HepG2 (cell line): ENCODE measurements around the gene RUNX2. TPM values are rescaled to one million over a fixed set of nuclear protein-coding genes. Genes with fewer than 3 reads are reported as not detected.

ENCODE experiments used
- ATAC-seq: fragments of 200-7000 bp; cut with Tn5 transposase; 3 replicates; pipeline ENCODE4 v1.9.1; 2020; ENCODE audit warnings: mild to moderate bottlenecking, moderate library complexity
- BruUV-seq: library from RNA; stranded (reverse); fragments of 400-500 nt; replicated peaks from 2 replicates; lab custom pipeline; 2021; lab: Mats Ljungman, UMichigan
- CTCF ChIA-PET: fragments of 300-600 bp; formaldehyde crosslinking; extraction: SDS; loops from one replicate; lab custom pipeline; 2021; ENCODE audit warnings: low total read pairs, inconsistent platforms, low intra/inter-chr PET ratio; lab: Yijun Ruan, JAX
- POLR2A ChIA-PET: fragments of 350-600 bp; sonication (Branson Sonifier 250); formaldehyde crosslinking; loops from one replicate; lab custom pipeline; 2020; ENCODE audit warnings: antibody characterized with exemption, inconsistent platforms; lab: Yijun Ruan, JAX
- DNase-seq: peaks from one replicate; pipeline ENCODE4 v3.0.0-alpha.2; 2015; ENCODE audit warnings: low spot score
- FAIRE-seq: peaks from 3 replicates; lab custom pipeline; 2011; peaks lifted over from hg19 to GRCh38; lab: Jason Lieb, UNC
- H2AFZ ChIP-seq: one replicate; pipeline ENCODE4 v1.6.1; 2011; ENCODE audit warnings: low read length, inconsistent platforms
- H3K27ac ChIP-seq: fragments of 300-600 bp; 3 replicates; pipeline ENCODE4 v1.8.0; 2011; ENCODE audit warnings: mixed run types, mild to moderate bottlenecking, mixed read lengths, low read length, inconsistent platforms; ENCODE audit not compliant: insufficient read depth; ENCODE audit errors: extremely low read length
- H3K27me3 ChIP-seq, 2 experiments: fragments of 200-600 bp in 1 of 2; 2 replicates in 1 of 2; 3 replicates in 1 of 2; pipeline versions ENCODE4 v1.6.0 to v1.8.0; 2011; ENCODE audit warnings: low read length in 2 of 2, mild to moderate bottlenecking in 2 of 2, moderate library complexity in 2 of 2, inconsistent platforms in 1 of 2; ENCODE audit not compliant: insufficient read depth in 2 of 2, control insufficient read depth in 1 of 2
- H3K36me3 ChIP-seq, 2 experiments: fragments of 200-600 bp in 1 of 2; replicated peaks in 1 of 2; 2 replicates in 1 of 2; 3 replicates in 1 of 2; pipeline versions ENCODE4 v1.5.1 to v1.8.0; 2011; ENCODE audit warnings: low read length in 2 of 2, inconsistent platforms in 1 of 2; ENCODE audit not compliant: insufficient read depth in 2 of 2, control insufficient read depth in 1 of 2
- H3K4me1 ChIP-seq: 2 replicates; pipeline ENCODE4 v1.5.1; 2012; ENCODE audit warnings: low read length, inconsistent platforms; ENCODE audit not compliant: insufficient read depth
- H3K4me2 ChIP-seq: 2 replicates; pipeline ENCODE4 v1.6.0; 2011; ENCODE audit warnings: low read depth, low read length, inconsistent platforms
- H3K4me3 ChIP-seq, 3 experiments: fragments of 200-600 bp in 1 of 3; sonication (generic), shearing (Covaris generic) in 1 of 3; replicated peaks in 1 of 3; 2 replicates each; pipeline ENCODE4 v1.5.1; 2011 to 2016; ENCODE audit warnings: low read length in 3 of 3, inconsistent platforms in 2 of 3, low read depth in 2 of 3, mild to moderate bottlenecking in 2 of 3, control low read depth in 1 of 3, mixed read lengths in 1 of 3; ENCODE audit not compliant: insufficient read depth in 1 of 3
- H3K79me2 ChIP-seq: one replicate; pipeline ENCODE4 v1.6.1; 2011; ENCODE audit warnings: low read length, inconsistent platforms; ENCODE audit not compliant: insufficient read depth
- H3K9ac ChIP-seq: 2 replicates; pipeline ENCODE4 v1.6.0; 2011; ENCODE audit warnings: mild to moderate bottlenecking, low read depth, low read length, inconsistent platforms; ENCODE audit not compliant: insufficient read depth
- H3K9me3 ChIP-seq: 2 replicates; pipeline ENCODE4 v1.5.1; 2012; ENCODE audit warnings: mild to moderate bottlenecking, low read length
- H4K20me1 ChIP-seq: 2 replicates; pipeline ENCODE4 v1.6.0; 2011; ENCODE audit warnings: inconsistent platforms, mild to moderate bottlenecking, low read length, moderate library complexity; ENCODE audit not compliant: insufficient read depth
- BORCS8-MEF2B ChIP-seq: sonication (generic); formaldehyde crosslinking; IDR thresholded peaks from 2 replicates; pipeline ENCODE4 v1.8.0; 2022; ENCODE audit warnings: mild to moderate bottlenecking, missing genetic modification reagents
- DNMT1 ChIP-seq: sonication (generic); formaldehyde crosslinking; IDR thresholded peaks from 2 replicates; pipeline ENCODE4 v1.5.1; 2020; ENCODE audit warnings: mild to moderate bottlenecking, missing genetic modification reagents
- EED ChIP-seq: sonication (generic); formaldehyde crosslinking; IDR thresholded peaks from 2 replicates; pipeline ENCODE4 v1.5.0; 2020; ENCODE audit warnings: mild to moderate bottlenecking, missing genetic modification reagents
- ETV6 ChIP-seq: sonication (generic); formaldehyde crosslinking; conservative IDR thresholded peaks from 2 replicates; pipeline ENCODE4 v1.4.0; 2020; ENCODE audit warnings: missing genetic modification reagents
- HBP1 ChIP-seq: IDR thresholded peaks from 2 replicates; pipeline ENCODE4 v1.6.1; 2016; ENCODE audit warnings: low read depth, control low read depth
- HCFC1 ChIP-seq: fragments of 150-350 bp; IDR thresholded peaks from 2 replicates; pipeline ENCODE4 v1.6.1; 2014; ENCODE audit warnings: low read depth, low read length
- NCOR1 ChIP-seq: fragments of 200-600 bp; sonication (generic); IDR thresholded peaks from 2 replicates; pipeline ENCODE4 v1.7.0; 2017; ENCODE audit warnings: antibody characterized with exemption, low read length, borderline replicate concordance
- PREB ChIP-seq: sonication (generic); formaldehyde crosslinking; IDR thresholded peaks from 2 replicates; pipeline ENCODE4 v1.4.0; 2020; ENCODE audit warnings: missing genetic modification reagents
- SSRP1 ChIP-seq: IDR thresholded peaks from 2 replicates; pipeline ENCODE4 v1.6.1; 2016; ENCODE audit warnings: control low read depth
- ZBTB8A ChIP-seq: sonication (generic); formaldehyde crosslinking; IDR thresholded peaks from 2 replicates; pipeline ENCODE4 v1.4.0; 2020; ENCODE audit warnings: mild to moderate bottlenecking, low read depth, missing genetic modification reagents, borderline replicate concordance
- ZC3H13 ChIP-seq: sonication (generic); formaldehyde crosslinking; IDR thresholded peaks from 2 replicates; pipeline ENCODE4 v1.8.1; 2023; ENCODE audit warnings: mild to moderate bottlenecking, missing genetic modification reagents, moderate library complexity
- ZNF569 ChIP-seq: sonication (generic); formaldehyde crosslinking; IDR thresholded peaks from 2 replicates; pipeline ENCODE4 v1.5.0; 2020; ENCODE audit warnings: mild to moderate bottlenecking, missing genetic modification reagents, moderate library complexity, borderline replicate concordance
- WGBS: methylation state at CpG from one replicate; pipeline ENCODE4 v1.1.6; 2017; ENCODE audit warnings: low lambda C conversion rate; 5-methylcytosine and 5-hydroxymethylcytosine counted together
- in situ Hi-C: cut with HindIII; loops from 2 replicates; pipeline ENCODE4 v1.10.0; 2017; ENCODE audit warnings: low pct_unique_long_range_greater_than_20kb; ENCODE audit not compliant: extremely low pct_ligation_motif_present
- intact Hi-C: fragments of 100-400 bp; cut with micrococcal nuclease; formaldehyde crosslinking; loops from one replicate; pipeline ENCODE4 v1.10.0; 2022; ENCODE audit not compliant: unreplicated experiment
- polyA plus RNA-seq, 8 experiments: library from polyadenylated mRNA; depleted of rRNA in 3 of 8; stranded (reverse) in 7 of 8; unstranded in 1 of 8; fragments of >200 nt; fragmentation: Illumina TruSeq in 4 of 8; extraction: Trizol in 4 of 8; gene quantifications; 2 replicates each; pipeline versions ENCODE4 v1.2.1 to v1.2.3, GENCODE V29; 2011 to 2016; ENCODE audit warnings: low read depth in 4 of 8, missing spikeins in 1 of 8, mixed read lengths in 1 of 8; ENCODE audit not compliant: insufficient read depth in 1 of 8
- total RNA-seq, 5 experiments: library from RNA; depleted of rRNA; stranded (reverse); fragments of >200 nt; fragmentation: Illumina TruSeq; extraction: Trizol; gene quantifications; 2 replicates each; pipeline ENCODE4 v1.2.3, GENCODE V29; 2016; ENCODE audit warnings: low read depth in 1 of 5

The RUNX2 gene
- total and polyA plus RNA-seq, 2 of the 13 experiments (the other 11 are each of a cell fraction or from before 2014, with no cell fraction given), result not detected

- FAIRE-seq (no peak), ATAC-seq (no peak), DNase-seq (no peak)
- Histone ChIP-seq H3K9me3 (no peaks in the 10 kb centered on the region), H3K27ac (no peak overlapping the region), H3K79me2 (no peaks in the 10 kb centered on the region), H3K9ac (no peak overlapping the region), H3K36me3 (no peaks in the 10 kb centered on the region), H4K20me1 (no peaks in the 10 kb centered on the region), H3K4me2 (no peak overlapping the region), H3K27me3 (peaks cover 6 to 37% of the 10 kb centered on the region in 2 experiments), H3K4me1 (no peaks in the 10 kb centered on the region), H2AFZ (no peak overlapping the region), H3K4me3 (no peak overlapping the region)
- in situ Hi-C loops, result no loop called here
- TF ChIP-seq ZBTB8A (CRISPR knock-in tag) (no peak), ZC3H13 (CRISPR knock-in tag) (no peak), HBP1 (CRISPR knock-in tag) (no peak), ETV6 (CRISPR knock-in tag) (no peak), EED (CRISPR knock-in tag) (no peak), NCOR1 (no peak), SSRP1 (CRISPR knock-in tag) (no peak), HCFC1 (no peak), PREB (CRISPR knock-in tag) (no peak), BORCS8-MEF2B (no peak), ZNF569 (CRISPR knock-in tag) (no peak), DNMT1 (CRISPR knock-in tag) (no peak)
- CTCF ChIA-PET, result no interaction called here
- BruUV-seq, result no TSS peak
- intact Hi-C loops, result no loop called here
- WGBS, result 4% methylated on average over 5 of the region's 5 CpGs
- POLR2A ChIA-PET, result no interaction called here
Observed at GRCh38 chr6:45661661-45662060, 333.5 kb downstream of the RUNX2 start.
